Anterior cingulate cortex (tissue), 58 donors: Measurements from ENCODE around the gene CACNA1D.

Source experiments
- DNase-seq, 58 donors: peaks; one replicate each; lab custom pipeline; 2025; lab: John Stamatoyannopoulos, UW

Gene CACNA1D

DNA sequence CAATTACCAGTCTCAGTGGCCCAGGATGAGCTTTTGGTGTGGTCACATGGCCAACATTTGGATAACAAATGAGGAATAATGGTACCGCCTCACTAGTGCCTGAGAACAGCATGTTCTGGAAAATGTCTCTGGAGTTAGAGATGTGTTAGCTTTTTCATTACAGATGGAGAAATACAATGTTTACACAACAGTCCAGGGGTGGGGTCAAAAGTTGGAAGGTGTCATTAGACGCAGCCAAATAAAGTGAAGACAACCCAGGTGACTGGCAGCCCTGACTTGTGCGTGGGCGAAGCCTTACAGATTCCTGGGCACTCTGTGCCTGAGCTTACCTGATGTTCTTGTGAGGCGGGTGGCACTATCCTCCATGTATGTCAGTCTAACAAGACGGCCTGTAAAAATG is 364.8 kb downstream of the CACNA1D start:
- no peak for DNase-seq

DNA sequence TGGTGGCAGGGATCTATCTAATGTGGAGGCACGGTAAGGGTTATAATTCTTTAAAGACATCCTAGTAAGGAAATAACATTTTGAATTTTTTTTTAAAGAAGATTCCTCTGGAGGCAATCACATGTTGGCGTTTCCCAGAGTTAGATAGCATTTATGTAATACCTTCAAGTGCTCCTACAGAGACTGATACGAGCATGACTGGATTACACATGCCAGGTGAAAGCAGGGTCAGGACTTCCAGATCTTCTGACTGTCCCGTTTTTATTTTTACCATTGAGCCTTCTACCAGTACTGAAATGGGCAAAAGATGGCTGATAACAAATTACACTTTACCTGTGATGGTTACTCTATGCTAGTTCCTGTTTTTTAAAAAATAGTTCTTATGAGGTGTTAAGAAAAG is 365.8 kb downstream of the CACNA1D start:
- no peak for DNase-seq

DNA sequence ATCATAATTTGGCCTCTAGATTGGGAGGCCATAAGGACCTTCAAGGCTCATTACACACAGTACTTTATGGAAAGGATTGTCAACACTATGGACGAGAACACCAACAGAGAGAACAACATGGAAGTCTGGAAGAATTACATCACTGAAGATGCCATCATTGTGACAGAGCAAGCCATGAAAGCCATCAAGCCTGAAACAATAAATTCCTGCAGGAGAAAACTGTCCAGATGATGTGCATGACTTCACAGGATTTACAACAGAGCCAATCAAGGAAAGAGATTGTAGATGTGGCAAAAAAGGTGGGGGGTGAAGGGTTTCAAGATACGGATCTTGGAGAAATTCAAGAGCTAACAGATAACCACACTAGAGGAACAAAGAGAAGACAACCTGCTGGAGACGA is 367.8 kb downstream of the CACNA1D start:
- no peak for DNase-seq

DNA sequence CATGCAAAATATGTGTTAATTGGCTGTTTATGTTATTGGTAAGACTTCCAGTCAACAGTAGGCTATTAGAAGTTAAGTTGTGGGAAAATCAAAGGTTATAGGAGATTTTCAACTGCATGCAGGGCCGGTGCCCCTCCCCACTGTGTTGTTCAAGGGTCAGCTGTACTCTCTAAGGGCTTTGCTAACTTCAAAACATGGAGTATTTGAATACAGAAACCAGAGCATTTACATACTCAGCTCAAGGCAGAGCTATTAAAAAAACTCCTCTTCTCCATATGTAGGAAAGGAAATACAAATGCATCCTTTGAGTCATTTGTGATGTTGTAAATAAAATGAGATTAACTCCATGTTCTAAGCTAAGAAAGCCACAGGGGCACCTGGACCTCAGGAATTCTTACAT is 368.7 kb downstream of the CACNA1D start:
- no peak for DNase-seq
